HG02981 (cell line): ENCODE results near the gene ADCYAP1R1.
A peak's percentile ranks its signal among the peaks of the same experiment; 100 is the strongest.

ENCODE experiments used
- ATAC-seq: cut with Tn5 transposase; IDR thresholded peaks from one replicate; pipeline ENCODE4 v1.9.1; 2021; ENCODE audit warnings: mild to moderate bottlenecking, moderate library complexity; ENCODE audit not compliant: unreplicated experiment

The ADCYAP1R1 gene

GRCh38 chr7:31104361-31105255 is 52.5 kb downstream of the ADCYAP1R1 start:
- ATAC-seq = no peak

DNA sequence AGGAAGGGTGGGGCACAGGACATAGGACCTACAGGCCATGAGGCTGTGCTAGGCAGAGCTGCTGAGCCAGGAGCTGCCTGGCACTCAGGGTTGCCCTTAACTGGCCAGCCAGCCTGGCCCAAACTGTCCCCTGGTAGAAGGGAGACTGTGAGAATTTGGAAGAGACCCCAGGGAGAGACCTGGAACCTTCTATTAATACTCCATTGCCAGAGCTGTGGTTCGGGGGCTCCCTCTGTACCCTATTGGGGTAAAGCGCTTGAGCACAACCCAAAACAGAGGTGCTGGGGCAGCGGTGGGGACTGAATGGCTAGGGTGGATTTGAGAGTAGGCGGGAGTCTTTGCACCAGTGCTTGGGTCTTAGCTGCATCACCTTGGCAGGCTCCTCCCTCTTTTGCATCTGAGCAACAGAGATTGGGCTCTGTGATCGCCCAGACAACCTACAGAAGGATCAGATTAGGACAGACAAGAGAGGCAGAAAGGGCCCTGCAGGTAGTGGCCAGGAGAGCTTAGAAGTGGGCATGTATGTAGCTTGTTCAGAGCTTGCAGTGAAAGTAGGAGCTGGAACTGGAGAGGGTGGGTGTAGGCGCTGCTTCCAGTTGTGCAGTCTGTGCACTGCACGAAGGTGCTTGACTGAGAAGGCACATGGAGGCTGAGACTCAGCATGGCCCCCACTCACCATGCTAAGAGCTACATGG is 53.3 kb downstream of the ADCYAP1R1 start:
- no peak for ATAC-seq

- no peak for ATAC-seq
Measured at GRCh38 chr7:31106303-31107105, 54.4 kb downstream of the ADCYAP1R1 start.

DNA sequence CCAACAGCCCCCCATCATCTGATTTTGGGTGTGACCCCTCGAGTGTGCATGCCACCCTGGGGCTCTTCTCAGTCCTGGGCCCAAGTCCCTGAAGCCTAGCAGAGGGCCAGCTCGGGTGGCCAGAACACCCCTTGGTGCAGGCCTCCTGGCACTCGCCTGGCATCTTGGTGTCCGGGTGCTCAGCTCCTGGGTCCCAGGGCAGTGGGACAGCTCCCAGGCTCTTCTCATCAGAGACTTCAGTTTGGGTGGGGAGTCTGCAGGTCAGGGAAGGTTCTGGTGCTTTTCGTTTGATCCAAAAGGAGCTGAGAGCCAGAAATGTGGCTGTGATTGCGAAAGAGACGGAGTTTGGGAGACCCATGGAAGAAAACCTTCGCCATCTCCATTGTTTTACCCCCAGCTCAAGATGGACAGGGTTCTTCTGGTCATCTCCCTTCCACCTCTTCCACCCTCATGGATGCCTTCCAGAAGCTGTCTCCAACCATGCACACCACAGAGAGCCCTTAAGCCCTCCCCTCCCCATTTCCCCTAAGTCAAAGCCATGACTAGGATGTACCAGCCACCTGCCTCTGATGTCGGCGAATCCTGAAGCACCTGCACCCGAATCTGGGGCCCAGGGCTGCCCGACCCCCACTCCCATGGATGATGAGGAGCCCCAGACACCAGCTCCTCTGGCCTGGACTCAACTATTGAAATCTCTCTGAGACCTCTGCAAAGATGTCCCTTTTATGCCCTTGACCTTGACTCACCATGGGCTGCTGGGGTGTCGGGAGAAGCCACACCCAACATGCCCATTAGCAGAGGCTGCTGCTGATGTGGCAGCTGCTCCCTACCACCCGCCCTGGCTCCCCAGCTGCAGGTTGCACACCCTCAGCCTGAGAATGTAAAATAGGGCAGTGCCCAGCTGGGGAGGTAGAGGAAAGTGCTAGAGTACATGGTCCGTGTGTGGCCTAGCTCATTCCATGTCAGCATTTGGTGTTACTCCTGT is 55.3 kb downstream of the ADCYAP1R1 start:
- no peak for ATAC-seq

DNA sequence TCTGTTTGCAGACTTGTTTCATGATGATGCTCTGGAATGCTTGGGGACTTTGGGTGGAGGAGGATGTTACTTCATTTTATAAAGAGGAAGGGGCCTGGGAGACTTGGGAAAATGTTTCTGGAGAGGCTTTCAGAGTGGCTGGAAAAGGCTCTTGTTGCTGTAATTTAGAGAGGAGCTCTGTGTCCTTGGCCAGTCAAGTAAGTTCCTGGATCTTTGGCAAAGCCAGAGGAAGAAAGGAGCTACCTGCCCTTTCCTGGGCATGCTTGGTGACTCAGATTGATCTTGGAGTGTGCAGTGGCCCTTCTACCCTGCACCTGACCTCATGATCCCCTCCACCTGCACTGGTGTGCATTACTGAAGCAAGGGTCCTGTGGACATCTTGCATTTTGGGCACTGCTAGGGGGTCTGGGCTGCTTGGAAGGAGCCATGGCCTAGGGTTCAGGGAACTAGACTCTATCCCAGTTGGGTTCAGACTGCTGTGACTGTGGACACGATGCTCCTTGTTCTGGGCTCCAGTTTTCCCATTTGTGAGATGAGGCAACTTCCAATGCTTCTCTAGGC is 56.1 kb downstream of the ADCYAP1R1 start:
- ATAC-seq = no peak

DNA sequence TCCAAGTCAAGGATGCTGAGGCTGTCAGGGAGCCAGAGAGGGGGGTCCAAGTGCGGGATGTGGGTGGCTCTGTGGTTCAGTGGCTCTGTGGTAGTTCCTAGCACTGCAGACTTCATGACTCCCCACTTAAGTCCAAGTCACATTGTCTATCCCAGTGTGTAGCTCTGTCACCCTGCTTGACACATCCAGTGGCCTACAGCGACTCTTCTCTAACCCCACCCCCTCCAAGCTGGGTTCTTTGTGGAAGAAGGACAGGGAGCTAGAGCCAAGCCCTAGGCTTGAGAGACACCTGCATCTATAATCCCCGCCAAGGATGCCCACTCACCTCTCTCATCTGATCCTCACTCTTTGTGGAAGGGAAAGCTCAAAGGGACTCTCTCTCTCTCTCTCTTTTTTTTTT is 57.6 kb downstream of the ADCYAP1R1 start:
- ATAC-seq = no peak

DNA sequence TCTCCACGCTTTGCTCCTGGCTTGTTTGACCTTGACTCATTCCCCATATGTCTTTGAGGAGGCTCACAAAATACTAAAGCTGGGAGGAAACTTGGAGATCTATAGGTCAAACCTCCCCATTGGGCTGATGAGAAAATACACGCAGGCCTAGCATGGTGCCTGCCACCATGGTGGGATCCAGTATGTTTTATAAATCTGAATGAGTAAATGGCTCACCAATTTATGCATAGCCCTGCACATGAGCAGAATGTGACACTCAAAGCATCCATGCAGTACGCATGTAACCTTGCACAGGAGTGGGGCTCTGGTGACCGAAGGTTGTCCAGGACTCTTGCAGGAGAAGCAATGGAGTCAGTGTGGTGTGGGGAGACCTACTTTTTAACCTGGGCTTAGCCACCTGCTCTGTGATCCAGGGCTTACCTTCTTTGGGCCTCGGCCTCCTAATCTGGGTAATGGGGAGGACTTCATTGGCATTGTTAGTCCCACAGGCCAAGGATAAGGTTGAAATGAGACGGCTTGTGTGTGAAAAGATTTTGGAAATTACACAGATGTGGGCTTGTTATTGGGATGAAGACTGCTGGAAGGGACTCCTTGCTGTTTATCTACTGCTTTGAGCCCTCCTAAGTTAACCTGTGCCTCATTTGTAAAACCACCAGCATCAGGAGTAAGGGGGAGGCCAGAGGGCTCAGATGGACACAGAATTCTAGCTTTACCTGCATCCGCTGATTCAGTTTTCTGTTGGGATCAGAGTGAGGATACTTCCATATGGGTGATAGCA is 58.4 kb downstream of the ADCYAP1R1 start:
- ATAC-seq = no peak

- no peak for ATAC-seq
Measured at GRCh38 chr7:31111109-31111451, 59.0 kb downstream of the ADCYAP1R1 start.

DNA sequence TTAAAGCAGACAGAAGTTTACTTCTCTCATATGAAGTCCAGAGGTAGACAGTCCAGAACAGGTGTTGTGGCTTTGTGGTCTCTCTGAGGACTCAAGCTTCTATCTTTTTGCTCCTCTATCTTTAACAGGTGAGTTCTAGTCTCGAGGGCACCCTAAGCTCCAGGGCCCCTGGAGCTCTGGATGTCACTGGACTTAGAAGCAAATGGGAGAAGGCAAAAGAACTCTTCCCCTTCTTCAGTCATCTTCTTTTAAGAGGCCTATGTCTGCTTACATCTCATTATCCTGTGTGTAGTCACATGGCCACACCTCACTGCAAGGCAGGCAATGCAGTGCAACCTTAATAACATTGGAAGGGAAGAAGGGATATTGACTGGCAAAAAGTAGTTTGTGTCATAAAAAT is 61.6 kb downstream of the ADCYAP1R1 start:
- ATAC-seq = no peak

DNA sequence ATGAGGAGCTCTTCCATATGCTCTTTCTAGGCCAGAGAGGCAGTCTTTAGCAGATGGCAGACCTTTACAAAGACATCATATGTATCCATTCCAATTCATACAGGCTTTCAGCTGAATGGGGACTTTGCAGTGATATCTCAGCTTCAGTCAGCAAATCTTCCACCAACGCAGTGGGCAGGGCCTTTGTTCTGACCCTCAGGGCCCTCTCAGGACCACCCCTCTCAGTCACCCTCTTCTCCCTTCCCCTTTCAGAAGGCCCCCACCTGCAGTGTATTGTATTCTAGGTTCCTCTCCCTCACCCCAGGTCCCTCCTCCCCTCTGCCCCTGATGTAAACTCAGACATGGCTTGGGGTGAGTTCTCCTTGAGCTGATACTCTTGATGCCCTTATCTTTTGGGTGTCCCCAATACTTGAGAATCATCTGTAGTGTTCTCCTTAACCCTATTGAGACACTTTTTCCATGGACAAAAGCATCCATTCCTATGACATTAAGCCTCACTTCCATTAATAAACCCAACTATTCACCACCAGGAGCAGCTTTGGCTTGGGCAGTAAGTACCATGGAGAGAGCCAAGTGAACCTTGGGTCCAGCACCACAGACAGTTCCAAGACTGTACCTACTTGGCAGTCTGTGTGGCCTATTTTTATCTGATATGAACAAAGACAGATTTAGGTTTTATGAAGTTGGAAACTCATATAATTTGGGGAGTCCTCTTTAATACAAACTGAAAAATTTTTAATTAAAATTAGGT is 62.7 kb downstream of the ADCYAP1R1 start:
- ATAC-seq = no peak

DNA sequence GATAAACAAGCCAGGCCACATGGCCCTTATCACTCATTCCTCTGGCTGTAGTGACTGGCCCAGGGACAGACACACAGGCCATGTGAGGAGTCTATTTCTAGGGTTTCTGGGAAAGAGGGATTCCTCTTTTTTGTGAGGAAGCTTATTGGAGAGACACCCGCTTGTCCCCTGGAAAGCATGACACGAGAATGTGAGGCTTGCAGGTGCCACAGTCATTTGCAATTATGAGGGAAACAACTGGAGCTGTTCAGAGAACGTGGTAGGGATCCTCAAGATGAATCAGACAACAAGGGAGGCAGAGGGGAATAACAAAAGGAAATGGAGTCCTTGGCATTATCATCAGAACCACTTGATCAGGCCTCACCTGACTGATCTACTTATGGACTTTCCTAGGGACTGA is 64.5 kb downstream of the ADCYAP1R1 start:
- ATAC-seq = no peak

DNA sequence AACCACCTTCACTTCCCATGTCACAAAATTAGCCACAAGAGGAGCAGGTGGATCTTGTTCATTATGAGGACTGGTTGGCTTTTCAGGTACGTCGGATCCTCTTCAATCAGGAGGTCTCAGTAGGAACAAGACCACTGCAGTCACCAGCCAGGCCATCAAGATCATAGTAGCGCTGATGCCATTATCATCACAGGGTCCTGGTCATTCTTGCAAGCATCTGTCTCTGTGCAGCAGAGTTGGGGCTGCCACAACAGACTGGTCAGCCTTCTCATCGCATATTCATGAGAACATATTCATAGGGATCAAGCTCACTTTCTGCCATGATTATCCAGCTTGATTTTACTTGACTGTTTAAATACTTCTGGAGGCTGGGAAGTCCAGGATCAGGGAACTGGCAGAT is 67.1 kb downstream of the ADCYAP1R1 start:
- ATAC-seq = no peak

DNA sequence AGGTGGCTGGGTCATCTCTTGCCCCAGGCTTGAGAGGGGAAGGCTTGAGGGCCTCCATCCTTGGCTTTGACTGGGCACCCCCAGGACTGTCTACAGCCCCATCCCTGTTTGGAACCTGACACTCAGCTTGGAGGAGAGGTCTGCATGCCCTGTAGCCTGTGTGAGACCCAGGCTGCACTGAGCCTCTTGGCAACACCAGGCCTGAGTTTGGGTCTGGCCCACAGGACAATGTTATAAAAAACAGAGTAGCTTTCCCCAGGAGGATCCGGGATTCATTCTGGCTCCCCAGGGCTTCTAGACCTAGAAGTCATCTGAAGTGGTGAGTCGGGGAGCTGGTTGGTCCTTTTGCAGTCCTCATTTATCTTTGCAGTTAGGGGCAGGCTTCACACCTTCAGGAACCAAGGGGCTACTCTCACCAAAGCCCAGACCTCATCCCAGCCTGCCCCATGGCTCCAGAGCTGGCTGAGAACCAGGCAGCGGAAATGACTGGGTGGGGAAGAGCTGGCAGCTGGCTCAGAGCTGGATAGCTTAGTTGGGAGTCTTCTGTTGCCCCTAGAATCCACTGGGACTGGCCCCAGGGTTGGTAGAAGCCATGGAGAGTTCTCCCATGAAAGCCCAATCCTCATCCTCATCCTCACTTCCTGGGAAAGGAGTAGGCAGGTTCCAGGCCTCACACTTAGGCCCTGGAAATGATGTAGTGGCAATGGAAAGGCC is 68.8 kb downstream of the ADCYAP1R1 start:
- ATAC-seq = no peak

DNA sequence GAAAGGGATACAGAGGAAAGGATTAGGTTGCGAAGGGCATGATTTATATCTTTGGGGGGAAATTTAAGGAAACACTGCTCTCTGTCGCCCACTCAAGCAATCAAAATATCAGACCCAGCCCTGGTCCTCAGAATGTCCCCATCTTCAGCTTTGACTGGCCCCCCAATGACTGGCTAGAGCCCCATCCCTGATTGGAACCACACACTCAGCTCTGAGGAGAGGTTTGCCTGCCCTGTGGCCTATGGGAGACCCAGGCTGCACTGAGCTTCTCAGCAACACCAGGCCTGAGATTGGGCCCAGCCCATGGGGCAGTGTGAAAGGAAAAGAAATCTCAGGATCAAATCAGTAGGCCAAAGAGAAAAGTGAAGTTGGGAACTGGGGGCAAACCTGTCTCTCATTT is 69.5 kb downstream of the ADCYAP1R1 start:
- ATAC-seq = no peak

DNA sequence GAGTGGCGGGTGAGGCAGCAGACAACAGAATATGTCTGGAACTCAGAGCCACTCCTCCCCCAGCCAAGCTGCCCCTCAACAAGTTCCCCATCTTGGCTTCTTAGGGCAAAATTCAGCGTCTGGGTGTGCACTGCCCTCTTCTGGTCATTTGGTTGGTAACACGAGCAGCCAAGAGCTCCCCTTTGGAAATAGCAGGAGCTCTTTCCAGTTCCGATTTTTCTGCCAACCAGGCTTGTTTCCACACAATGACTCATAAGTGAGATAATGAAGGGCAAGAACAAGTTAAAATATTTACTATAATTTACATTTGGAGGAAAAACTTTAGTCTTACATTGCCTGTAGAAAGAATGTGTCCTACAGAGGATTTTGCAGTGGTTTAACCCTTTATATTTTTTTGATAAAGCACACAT is 70.5 kb downstream of the ADCYAP1R1 start:
- ATAC-seq = peak; percentile 49

DNA sequence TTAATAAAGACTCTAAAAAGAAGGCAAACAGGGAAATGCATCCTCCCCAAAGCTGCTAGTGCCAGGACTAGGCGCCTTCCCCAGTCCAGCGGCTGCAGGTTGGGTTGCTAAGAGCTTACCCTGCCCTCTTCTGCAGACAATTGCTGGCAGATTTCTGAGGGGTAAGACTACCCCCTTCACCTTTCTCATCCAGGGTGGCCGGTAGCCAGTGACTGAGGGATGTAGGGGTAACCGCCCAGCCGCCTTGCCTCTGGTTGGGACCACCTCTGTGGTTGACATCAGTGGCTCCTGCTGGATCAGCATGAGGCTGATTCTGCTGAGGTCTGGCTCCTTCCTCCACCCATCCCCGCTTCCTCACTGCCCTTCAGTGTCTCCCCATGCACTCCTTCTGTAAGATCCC is 71.2 kb downstream of the ADCYAP1R1 start:
- no peak for ATAC-seq

DNA sequence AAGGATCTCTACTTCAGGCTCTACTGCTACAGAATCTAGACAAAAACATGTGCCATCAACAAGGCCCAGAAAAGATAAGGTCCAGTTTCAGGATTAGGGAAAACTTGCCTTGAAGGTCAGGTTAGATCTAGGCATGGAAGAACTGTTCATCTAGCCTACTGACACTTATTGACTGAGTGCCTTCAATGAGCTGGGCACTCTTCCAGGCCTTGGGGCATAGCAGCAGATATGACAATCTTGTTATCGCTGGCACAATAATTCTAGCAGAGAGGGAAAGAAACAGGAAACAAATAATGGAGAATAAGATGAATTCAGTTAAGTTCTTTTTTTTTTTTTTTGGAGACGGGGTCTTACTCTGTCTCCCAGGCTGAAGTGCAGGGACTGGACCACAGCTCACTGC is 71.6 kb downstream of the ADCYAP1R1 start:
- ATAC-seq = no peak

- ATAC-seq = no peak
Measured at GRCh38 chr7:31125171-31125570, 73.1 kb downstream of the ADCYAP1R1 start.
